GM06990 (cell line): ENCODE results near the gene HGD.

Source experiments
- DNase-seq: peaks from one replicate; pipeline ENCODE4 v3.0.0-alpha.2; 2011; ENCODE audit not compliant: insufficient read length; ENCODE audit errors: extremely low read depth
- H3K27me3 ChIP-seq: replicated peaks from 2 replicates; pipeline ENCODE4 v1.6.0; 2011; ENCODE audit warnings: low read length; ENCODE audit not compliant: control insufficient read depth, insufficient read depth
- H3K36me3 ChIP-seq: 2 replicates; pipeline ENCODE4 v1.5.1; 2011; ENCODE audit warnings: low read length; ENCODE audit not compliant: control insufficient read depth, insufficient read depth
- H3K4me3 ChIP-seq: replicated peaks from 2 replicates; pipeline ENCODE4 v1.5.1; 2011; ENCODE audit warnings: low read depth, mild to moderate bottlenecking, control low read depth, low read length
- CTCF ChIP-seq: IDR thresholded peaks from 2 replicates; pipeline ENCODE4 v1.5.1; 2011; ENCODE audit warnings: low read length, control low read depth, mild to moderate bottlenecking, inconsistent platforms; ENCODE audit not compliant: insufficient read depth, poor library complexity, severe bottlenecking

HGD gene

GRCh38 chr3:120708408-120708807, 26.4 kb upstream of the HGD start:
- Histone ChIP-seq H3K4me3 (no peak overlapping the region), H3K27me3 (no peaks in the 10 kb centered on the region), H3K36me3 (no peaks in the 10 kb centered on the region; the same call in 1 of the 2 replicates)
- no peak for DNase-seq
- no peak for TF ChIP-seq CTCF

GRCh38 chr3:120706950-120707349, 24.9 kb upstream of the HGD start:
- Histone ChIP-seq H3K36me3 (no peaks in the 10 kb centered on the region; the same call in 1 of the 2 replicates), H3K4me3 (no peak overlapping the region), H3K27me3 (no peaks in the 10 kb centered on the region)
- DNase-seq = no peak
- no peak for TF ChIP-seq CTCF

GRCh38 chr3:120705884-120706582, 24.0 kb upstream of the HGD start:
- DNase-seq = no peak
- Histone ChIP-seq H3K27me3 (no peaks in the 10 kb centered on the region), H3K36me3 (no peaks in the 10 kb centered on the region; the same call in 1 of the 2 replicates), H3K4me3 (no peak overlapping the region)
- no peak for TF ChIP-seq CTCF

GRCh38 chr3:120699333-120699732, 17.3 kb upstream of the HGD start:
- H3K4me3 ChIP-seq = no peak overlapping the region
- no peak for DNase-seq
- H3K27me3 ChIP-seq = no peaks in the 10 kb centered on the region
- no peaks in the 10 kb centered on the region for H3K36me3 ChIP-seq
- TF ChIP-seq CTCF = no peak

GRCh38 chr3:120693439-120694171, 11.6 kb upstream of the HGD start:
- Histone ChIP-seq H3K36me3 (no peaks in the 10 kb centered on the region), H3K27me3 (no peaks in the 10 kb centered on the region), H3K4me3 (no peak overlapping the region)
- no peak for TF ChIP-seq CTCF
- DNase-seq = no peak
